ENCODE results near the gene KYAT1.
"Not testable (repeated sequence)": the region's sequence is repeated elsewhere in the genome, so short reads cannot be mapped to it uniquely, and the experiment has no call there.

Gene KYAT1

DNA sequence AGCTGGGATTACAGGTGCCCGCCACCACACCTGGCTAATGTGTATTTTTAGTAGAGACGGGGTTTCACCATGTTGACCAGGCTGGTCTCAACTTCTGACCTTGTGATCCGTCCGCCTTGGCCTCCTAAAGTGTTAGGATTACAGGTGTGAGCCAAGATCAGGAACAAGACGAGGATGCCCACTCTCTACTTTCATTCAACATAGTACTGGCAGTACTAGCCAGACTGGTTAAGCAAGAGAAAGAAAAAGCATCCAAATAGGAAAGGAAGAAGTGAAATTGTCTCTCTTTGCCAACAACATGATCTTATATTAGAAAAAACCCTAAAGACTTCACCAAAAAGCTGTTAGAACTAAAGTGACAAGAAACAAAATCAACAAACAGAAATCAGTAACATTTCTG is 70.9 kb downstream of the KYAT1 start:
- no peak for DNase-seq (ENCODE audit: low read depth, low spot score)
- Histone ChIP-seq H3K36me3 (ENCODE audit: insufficient read depth, low read length) (peaks cover 6% of the 10 kb centered on the region; the same call in 1 of the 2 replicates), H3K4me3 (no peak overlapping the region), H3K9ac (ENCODE audit: insufficient read length) (no peak overlapping the region), H3K27ac (no peak overlapping the region), H3K9me3 (ENCODE audit: low read depth, low read length) (no peaks in the 10 kb centered on the region)
- TF ChIP-seq FOXP2 (optimal IDR thresholded peaks at IDR 0.05; ENCODE audit: control extremely low read depth, extremely low read length, insufficient read depth) (no peak), POLR2AphosphoS5 (IDR thresholded peaks at IDR 0.05; ENCODE audit: borderline replicate concordance, low read depth, low read length) (no peak), EZH2 (IDR thresholded peaks at IDR 0.05) (no peak)

- TF ChIP-seq EZH2 (IDR thresholded peaks at IDR 0.05) = no peak
- no peak for TF ChIP-seq POLR2AphosphoS5 (IDR thresholded peaks at IDR 0.05; ENCODE audit: borderline replicate concordance, low read depth, low read length)
- TF ChIP-seq FOXP2 (optimal IDR thresholded peaks at IDR 0.05; ENCODE audit: control extremely low read depth, extremely low read length, insufficient read depth) = no peak
- H3K27ac ChIP-seq = no peak overlapping the region
- DNase-seq (ENCODE audit: low read depth, low spot score) = no peak
Measured at GRCh38 chr9:128809831-128810230, 71.9 kb downstream of the KYAT1 start.

DNA sequence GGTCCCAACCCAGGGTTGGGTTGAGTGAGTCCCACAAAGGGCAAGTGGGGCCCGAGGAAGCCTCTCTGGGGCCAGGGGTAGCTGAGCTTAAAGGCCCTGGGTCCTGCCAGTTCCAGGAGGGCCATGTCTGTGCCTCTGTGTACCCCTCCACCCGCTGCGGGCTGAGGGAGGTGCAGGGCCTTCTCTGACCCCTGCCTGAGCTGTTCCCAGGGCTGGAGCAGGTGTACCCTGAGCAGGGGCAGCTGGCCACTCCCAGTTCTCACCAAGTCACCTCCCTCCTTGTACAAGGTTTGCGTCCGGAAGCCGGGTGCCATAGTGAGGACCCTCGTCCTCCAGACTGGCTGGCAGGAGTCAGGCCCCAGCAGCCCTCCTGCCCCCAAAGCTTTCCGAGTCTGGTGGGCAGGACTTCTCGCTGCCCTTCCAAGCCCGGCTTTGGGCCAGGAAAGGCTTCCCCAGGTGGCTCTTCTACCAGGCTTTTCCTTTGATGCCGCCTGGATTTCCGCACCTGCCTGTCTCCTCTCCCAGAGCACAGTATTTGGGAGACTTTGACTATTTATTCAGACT is 72.6 kb downstream of the KYAT1 start:
- Histone ChIP-seq H3K4me3 (no peak overlapping the region), H3K9me3 (ENCODE audit: low read depth, low read length) (no peaks in the 10 kb centered on the region), H3K9ac (ENCODE audit: insufficient read length) (no peak overlapping the region), H3K27ac (no peak overlapping the region), H3K36me3 (ENCODE audit: insufficient read depth, low read length) (peaks cover 13% of the 10 kb centered on the region; the same call in 1 of the 2 replicates)
- TF ChIP-seq EZH2 (IDR thresholded peaks at IDR 0.05) (no peak), POLR2AphosphoS5 (IDR thresholded peaks at IDR 0.05; ENCODE audit: borderline replicate concordance, low read depth, low read length) (no peak), FOXP2 (optimal IDR thresholded peaks at IDR 0.05; ENCODE audit: control extremely low read depth, extremely low read length, insufficient read depth) (no peak)
- no peak for DNase-seq (ENCODE audit: low read depth, low spot score)

More at GRCh38 chr9:128809831-128810230, 71.9 kb downstream of the KYAT1 start:
- Histone ChIP-seq H3K9ac (ENCODE audit: insufficient read length) (no peak overlapping the region), H3K9me3 (ENCODE audit: low read depth, low read length) (no peaks in the 10 kb centered on the region), H3K36me3 (ENCODE audit: insufficient read depth, low read length) (peaks cover 12% of the 10 kb centered on the region; the same call in 1 of the 2 replicates), H3K4me3 (no peak overlapping the region)

- no peak for DNase-seq (ENCODE audit: low read depth, low spot score)
- TF ChIP-seq POLR2AphosphoS5 (IDR thresholded peaks at IDR 0.05; ENCODE audit: borderline replicate concordance, low read depth, low read length) = no peak
- no peak overlapping the region for H3K27ac ChIP-seq
- H3K9ac ChIP-seq (ENCODE audit: insufficient read length) = no peak overlapping the region
- peaks cover 19% of the 10 kb centered on the region; the same call in 1 of the 2 replicates for H3K36me3 ChIP-seq (ENCODE audit: insufficient read depth, low read length)
- no peaks in the 10 kb centered on the region for H3K9me3 ChIP-seq (ENCODE audit: low read depth, low read length)
- H3K4me3 ChIP-seq = no peak overlapping the region
Measured at GRCh38 chr9:128808543-128808942, 73.2 kb downstream of the KYAT1 start.

- peaks cover 26% of the 10 kb centered on the region; the same call in 1 of the 2 replicates for H3K36me3 ChIP-seq (ENCODE audit: insufficient read depth, low read length)
Measured at GRCh38 chr9:128807827-128808226, 73.9 kb downstream of the KYAT1 start.

GRCh38 chr9:128805661-128806060 is 76.1 kb downstream of the KYAT1 start:
- TF ChIP-seq FOXP2 (optimal IDR thresholded peaks at IDR 0.05; ENCODE audit: control extremely low read depth, extremely low read length, insufficient read depth) (no peak), POLR2AphosphoS5 (IDR thresholded peaks at IDR 0.05; ENCODE audit: borderline replicate concordance, low read depth, low read length) (no peak), EZH2 (IDR thresholded peaks at IDR 0.05) (no peak)
- Histone ChIP-seq H3K9me3 (ENCODE audit: low read depth, low read length) (no peaks in the 10 kb centered on the region), H3K4me3 (no peak overlapping the region), H3K9ac (ENCODE audit: insufficient read length) (no peak overlapping the region), H3K27ac (no peak overlapping the region), H3K36me3 (ENCODE audit: insufficient read depth, low read length) (peaks cover 31% of the 10 kb centered on the region)
- DNase-seq (ENCODE audit: low read depth, low spot score) = no peak

More at GRCh38 chr9:128807827-128808226, 73.9 kb downstream of the KYAT1 start:
- Histone ChIP-seq H3K9me3 (ENCODE audit: low read depth, low read length) (no peaks in the 10 kb centered on the region), H3K4me3 (no peak overlapping the region), H3K9ac (ENCODE audit: insufficient read length) (no peak overlapping the region), H3K27ac (no peak overlapping the region)
- no peak for DNase-seq (ENCODE audit: low read depth, low spot score)
- TF ChIP-seq FOXP2 (optimal IDR thresholded peaks at IDR 0.05; ENCODE audit: control extremely low read depth, extremely low read length, insufficient read depth) (no peak), POLR2AphosphoS5 (IDR thresholded peaks at IDR 0.05; ENCODE audit: borderline replicate concordance, low read depth, low read length) (no peak), EZH2 (IDR thresholded peaks at IDR 0.05) (no peak)

DNA sequence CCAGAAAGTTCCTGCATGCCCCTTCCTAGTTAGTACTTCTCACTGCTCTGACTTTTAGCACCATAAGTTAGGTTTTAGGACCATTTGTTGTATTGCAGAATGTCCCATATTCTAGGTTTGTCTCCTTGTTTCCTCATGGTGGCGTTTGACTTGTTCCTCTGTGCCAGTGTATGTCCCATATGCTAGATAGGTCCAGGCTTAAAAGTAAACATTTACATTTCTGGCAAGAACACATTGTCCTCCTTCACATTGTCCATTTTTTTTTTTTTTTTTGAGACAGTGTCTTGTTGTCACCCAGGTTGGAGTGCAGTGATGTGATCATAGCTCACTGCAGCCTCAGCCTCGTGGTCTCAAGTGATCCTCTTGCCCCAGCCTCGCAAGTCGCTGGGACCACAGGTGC is 79.3 kb downstream of the KYAT1 start:
- peaks cover 48% of the 10 kb centered on the region for H3K36me3 ChIP-seq (ENCODE audit: insufficient read depth, low read length)
- no peaks in the 10 kb centered on the region for H3K9me3 ChIP-seq (ENCODE audit: low read depth, low read length)

DNA sequence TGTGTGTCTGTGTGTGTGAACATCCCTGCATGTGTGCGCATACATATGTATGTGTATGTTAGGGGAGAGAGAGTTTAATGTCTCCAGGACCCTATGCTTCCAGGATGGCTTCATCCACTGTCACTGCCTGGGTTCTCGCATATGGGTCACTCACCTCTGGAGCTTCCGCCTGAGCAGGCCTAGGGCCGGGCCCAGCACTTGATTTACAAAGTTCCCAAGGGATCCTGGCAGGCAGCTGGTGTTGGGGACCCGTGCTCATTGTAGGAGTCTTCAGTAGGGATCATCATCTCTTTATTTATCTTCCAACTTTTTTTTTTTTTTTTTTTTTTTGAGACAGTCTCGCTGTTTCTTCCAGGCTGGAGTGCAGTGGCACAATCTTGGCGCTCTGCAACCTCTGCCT is 81.7 kb downstream of the KYAT1 start:
- H3K4me3 ChIP-seq = no peak overlapping the region
- no peak overlapping the region for H3K27ac ChIP-seq
- peaks cover 45% of the 10 kb centered on the region for H3K36me3 ChIP-seq (ENCODE audit: insufficient read depth, low read length)
- no peak for DNase-seq (ENCODE audit: low read depth, low spot score)
- TF ChIP-seq FOXP2 (optimal IDR thresholded peaks at IDR 0.05; ENCODE audit: control extremely low read depth, extremely low read length, insufficient read depth) (no peak), POLR2AphosphoS5 (IDR thresholded peaks at IDR 0.05; ENCODE audit: borderline replicate concordance, low read depth, low read length) (no peak), EZH2 (IDR thresholded peaks at IDR 0.05) (no peak)
- H3K9ac ChIP-seq (ENCODE audit: insufficient read length) = no peak overlapping the region
- no peaks in the 10 kb centered on the region for H3K9me3 ChIP-seq (ENCODE audit: low read depth, low read length)

More for the DNA sequence above, 79.3 kb downstream of the KYAT1 start:
- no peak for DNase-seq (ENCODE audit: low read depth, low spot score)
- Histone ChIP-seq H3K4me3 (no peak overlapping the region), H3K9ac (ENCODE audit: insufficient read length) (no peak overlapping the region), H3K27ac (no peak overlapping the region)
- no peak for TF ChIP-seq POLR2AphosphoS5 (IDR thresholded peaks at IDR 0.05; ENCODE audit: borderline replicate concordance, low read depth, low read length)
- no peak for TF ChIP-seq FOXP2 (optimal IDR thresholded peaks at IDR 0.05; ENCODE audit: control extremely low read depth, extremely low read length, insufficient read depth)
- no peak for TF ChIP-seq EZH2 (IDR thresholded peaks at IDR 0.05)

DNA sequence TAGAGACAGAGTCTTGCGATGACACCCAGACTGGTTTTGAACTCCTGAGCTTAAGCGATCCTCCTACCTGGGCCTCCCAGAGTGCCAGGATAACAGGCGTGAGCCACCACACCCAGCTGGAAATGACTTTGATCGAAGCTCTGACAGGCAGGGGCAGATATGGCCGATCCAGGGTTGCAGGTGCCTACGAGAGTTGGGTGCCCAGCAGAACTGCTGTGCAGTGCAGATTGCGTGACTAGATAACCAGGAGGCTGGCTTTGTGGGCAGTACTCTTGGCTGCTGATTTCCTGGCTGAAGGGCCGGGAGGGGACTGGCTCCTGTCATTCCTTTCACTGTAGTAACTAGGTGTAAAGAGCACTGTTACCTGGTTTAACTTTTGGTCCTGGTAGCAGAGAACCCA is 82.9 kb downstream of the KYAT1 start:
- no peak for DNase-seq (ENCODE audit: low read depth, low spot score)
- TF ChIP-seq FOXP2 (optimal IDR thresholded peaks at IDR 0.05; ENCODE audit: control extremely low read depth, extremely low read length, insufficient read depth) (no peak), EZH2 (IDR thresholded peaks at IDR 0.05) (no peak), POLR2AphosphoS5 (IDR thresholded peaks at IDR 0.05; ENCODE audit: borderline replicate concordance, low read depth, low read length) (no peak)
- H3K9me3 ChIP-seq (ENCODE audit: low read depth, low read length) = no peaks in the 10 kb centered on the region
- H3K9ac ChIP-seq (ENCODE audit: insufficient read length) = no peak overlapping the region
- peaks cover 42% of the 10 kb centered on the region for H3K36me3 ChIP-seq (ENCODE audit: insufficient read depth, low read length)
- no peak overlapping the region for H3K27ac ChIP-seq
- no peak overlapping the region for H3K4me3 ChIP-seq

- not testable (repeated sequence) for H3K4me3 ChIP-seq; H3K27ac ChIP-seq; H3K9ac ChIP-seq (ENCODE audit: insufficient read length); DNase-seq (ENCODE audit: low read depth, low spot score); H3K9me3 ChIP-seq (ENCODE audit: low read depth, low read length)
- peaks cover 37% of the 10 kb centered on the region; the same call in 1 of the 2 replicates for H3K36me3 ChIP-seq (ENCODE audit: insufficient read depth, low read length)
Measured at GRCh38 chr9:128794961-128795360, 86.8 kb downstream of the KYAT1 start.
